ENCODE results near the gene IGHMBP2.

Gene IGHMBP2

GRCh38 chr11:68863553-68864265, 40.0 kb upstream of the IGHMBP2 start:
- no peak for TF ChIP-seq CTCF (IDR thresholded peaks at IDR 0.05; ENCODE audit: low read depth, low read length)
- no peak for DNase-seq (ENCODE audit: extremely low read depth, low read depth)

DNA sequence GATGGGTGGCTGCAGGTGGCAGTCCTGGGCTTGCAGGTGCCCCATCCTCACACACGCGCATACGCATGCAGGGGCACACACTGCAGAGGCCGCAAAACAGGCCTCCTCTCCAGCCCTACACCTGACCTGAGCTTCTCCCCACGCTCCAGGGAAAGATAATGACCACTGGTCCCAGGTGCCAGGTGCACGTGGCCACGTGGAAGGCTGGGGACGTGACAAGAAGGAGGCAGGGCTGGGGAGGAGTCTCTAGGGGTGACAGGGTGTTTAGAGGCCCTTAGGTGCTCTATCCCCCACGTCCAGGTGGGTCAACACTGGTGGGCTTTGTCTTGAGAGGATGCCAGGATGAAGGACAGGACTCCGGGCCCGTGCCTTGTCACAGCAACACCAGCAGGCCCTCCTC, 38.5 kb upstream of the IGHMBP2 start:
- no peak for DNase-seq (ENCODE audit: extremely low read depth, low read depth)
- no peak for TF ChIP-seq CTCF (IDR thresholded peaks at IDR 0.05; ENCODE audit: low read depth, low read length)

DNA sequence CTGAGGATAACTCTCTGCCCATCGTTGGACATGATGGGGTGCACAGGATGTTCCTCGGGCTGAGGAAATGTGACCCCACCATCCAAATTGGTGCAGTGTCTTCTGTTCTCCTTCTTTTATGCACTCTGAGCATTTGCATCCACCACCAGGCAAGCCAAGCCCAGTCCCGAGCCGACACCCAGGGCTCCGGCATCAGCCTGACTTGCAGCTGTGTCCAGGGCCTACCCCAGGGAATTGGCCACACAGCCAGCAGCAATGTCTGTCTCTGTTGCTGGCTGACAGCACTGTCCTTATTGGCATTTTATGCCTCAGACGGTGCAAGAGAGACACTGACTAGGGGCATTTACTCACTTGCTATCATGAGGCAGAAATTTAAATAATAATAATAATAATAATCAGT, 36.6 kb upstream of the IGHMBP2 start:
- DNase-seq (ENCODE audit: extremely low read depth, low read depth), result no peak
- no peak for TF ChIP-seq CTCF (IDR thresholded peaks at IDR 0.05; ENCODE audit: low read depth, low read length)

DNA sequence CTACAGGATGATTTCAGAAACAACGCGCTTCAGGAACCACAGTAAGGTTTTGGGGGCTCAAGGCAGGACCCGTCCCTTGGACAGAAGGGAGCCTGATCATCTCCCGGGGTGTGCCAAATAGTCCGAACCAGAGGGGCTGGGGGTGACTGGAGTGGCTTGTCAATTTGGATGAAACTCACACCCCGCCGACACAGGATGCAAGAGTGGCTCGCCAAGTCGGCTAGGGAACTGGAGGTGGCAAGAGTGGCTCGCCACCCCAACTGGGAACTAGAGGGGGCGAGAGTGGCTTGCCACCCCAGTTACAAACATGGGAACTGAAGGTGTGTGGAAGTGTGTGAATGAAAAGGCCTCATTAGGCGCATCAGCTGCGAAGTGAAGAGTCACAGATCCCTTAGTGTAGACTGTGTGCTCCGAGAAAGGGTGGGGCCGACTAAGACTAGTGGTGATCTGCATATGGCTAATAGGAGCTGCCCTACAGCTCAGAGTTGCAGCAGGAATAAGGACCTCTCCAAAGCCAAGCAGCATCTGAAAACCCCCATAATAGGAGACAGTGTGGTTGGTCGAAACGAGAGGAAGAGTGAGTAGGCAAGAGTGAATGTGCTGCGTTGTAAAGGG, 35.4 kb upstream of the IGHMBP2 start:
- TF ChIP-seq CTCF (IDR thresholded peaks at IDR 0.05; ENCODE audit: low read depth, low read length), result no peak
- no peak for DNase-seq (ENCODE audit: extremely low read depth, low read depth)

GRCh38 chr11:68870470-68870869, 33.2 kb upstream of the IGHMBP2 start:
- peak; percentile 28 for TF ChIP-seq CTCF (IDR thresholded peaks at IDR 0.05; ENCODE audit: low read depth, low read length)

GRCh38 chr11:68872216-68873003, 31.3 kb upstream of the IGHMBP2 start:
- no peak for TF ChIP-seq CTCF (IDR thresholded peaks at IDR 0.05; ENCODE audit: low read depth, low read length)
- DNase-seq (ENCODE audit: extremely low read depth, low read depth), result no peak

More at GRCh38 chr11:68870470-68870869, 33.2 kb upstream of the IGHMBP2 start:
- DNase-seq (ENCODE audit: extremely low read depth, low read depth), result no peak

DNA sequence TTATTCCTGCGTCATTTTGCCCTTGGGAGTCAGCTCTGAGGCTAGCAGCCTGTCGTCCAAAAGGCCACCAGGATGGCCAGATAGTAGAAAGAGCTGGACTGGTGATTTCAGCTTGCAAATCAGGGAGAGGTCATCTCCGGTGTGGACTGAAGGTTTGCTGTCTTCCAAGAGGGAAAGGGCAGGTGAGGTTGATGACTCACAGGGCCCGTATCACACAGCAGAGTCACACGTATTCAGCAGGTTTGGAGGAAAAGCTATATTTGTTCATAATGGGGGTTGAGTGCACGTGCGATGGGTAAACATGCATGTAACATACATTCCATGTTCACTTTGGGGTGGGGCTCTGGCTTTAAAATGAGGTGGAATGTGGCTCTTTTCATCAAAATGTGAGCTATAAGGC, 25.7 kb upstream of the IGHMBP2 start:
- no peak for TF ChIP-seq CTCF (IDR thresholded peaks at IDR 0.05; ENCODE audit: low read depth, low read length)
- no peak for DNase-seq (ENCODE audit: extremely low read depth, low read depth)

Measured in AG09319 (cell line).